Neural cell (in vitro differentiated cells): Measurements from ENCODE around the gene DHX29.

ENCODE experiments used
- CTCF ChIP-seq: fragments of 450-650 bp; IDR thresholded peaks from 2 replicates; pipeline ENCODE4 v1.5.1; 2014; ENCODE audit warnings: antibody characterized with exemption, mild to moderate bottlenecking, moderate library complexity; ENCODE audit not compliant: poor library complexity, severe bottlenecking
- EP300 ChIP-seq: fragments of 450-650 bp; conservative IDR thresholded peaks from 2 replicates; pipeline ENCODE4 v1.6.1; 2014; ENCODE audit warnings: antibody characterized with exemption, mild to moderate bottlenecking, moderate library complexity; ENCODE audit not compliant: poor library complexity, severe bottlenecking
- REST ChIP-seq: IDR thresholded peaks from 2 replicates; pipeline ENCODE4 v1.6.1; 2012; ENCODE audit warnings: borderline replicate concordance

GRCh38 chr5:55254802-55255201, 52.7 kb downstream of the DHX29 start:
- no peak for TF ChIP-seq EP300
- TF ChIP-seq CTCF, result no peak
- no peak for TF ChIP-seq REST
